HG02970 (cell line): Measurements from ENCODE around the gene CADPS2.
"Not testable (repeated sequence)": the region's sequence is repeated elsewhere in the genome, so short reads cannot be mapped to it uniquely, and the experiment has no call there.

ENCODE experiments used
- ATAC-seq: cut with Tn5 transposase; IDR thresholded peaks from one replicate; pipeline ENCODE4 v1.9.1; 2021; ENCODE audit warnings: mild to moderate bottlenecking, moderate library complexity, moderate number of reproducible peaks; ENCODE audit not compliant: unreplicated experiment, low FRiP score

The CADPS2 gene

DNA sequence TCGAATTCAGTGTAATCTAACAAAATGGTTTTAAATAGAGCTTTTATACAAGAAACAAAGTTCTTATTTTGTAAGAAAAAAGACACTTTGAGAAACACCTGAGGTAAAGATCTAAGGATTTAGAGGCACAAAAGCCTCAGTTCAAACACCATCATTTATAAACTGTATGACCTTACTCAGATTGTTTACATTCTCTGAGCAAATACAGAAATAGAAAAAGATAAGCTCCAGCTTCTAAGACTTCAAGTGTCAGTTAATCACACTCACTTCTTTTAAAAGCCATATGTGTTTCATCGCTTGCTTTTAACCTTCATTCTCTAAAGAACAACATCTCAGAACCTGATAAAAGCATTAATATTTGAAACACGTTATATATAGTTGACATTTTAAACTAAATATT is 27.9 kb downstream of the CADPS2 start:
- ATAC-seq = no peak

DNA sequence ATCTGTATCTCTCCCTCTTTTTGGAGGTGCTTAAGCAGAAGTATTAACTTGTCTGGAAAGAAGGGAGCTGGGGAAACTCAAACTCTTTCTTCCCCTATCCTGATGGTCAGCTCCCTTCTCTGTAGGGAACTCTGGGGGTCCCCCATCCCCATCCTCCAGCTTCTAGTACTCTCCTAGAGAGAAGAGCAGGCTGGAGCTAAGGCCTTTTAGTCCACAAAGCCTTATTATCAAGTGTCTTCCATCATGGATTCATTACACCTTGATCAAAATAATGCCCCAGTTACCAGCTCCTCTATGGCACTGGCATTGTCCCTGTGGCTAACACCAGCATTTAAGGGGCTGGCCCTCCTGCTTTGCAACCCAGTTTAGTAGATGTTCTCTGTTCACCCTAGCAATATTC is 35.7 kb downstream of the CADPS2 start:
- no peak for ATAC-seq

GRCh38 chr7:122849957-122850328 is 36.3 kb downstream of the CADPS2 start:
- ATAC-seq = no peak

DNA sequence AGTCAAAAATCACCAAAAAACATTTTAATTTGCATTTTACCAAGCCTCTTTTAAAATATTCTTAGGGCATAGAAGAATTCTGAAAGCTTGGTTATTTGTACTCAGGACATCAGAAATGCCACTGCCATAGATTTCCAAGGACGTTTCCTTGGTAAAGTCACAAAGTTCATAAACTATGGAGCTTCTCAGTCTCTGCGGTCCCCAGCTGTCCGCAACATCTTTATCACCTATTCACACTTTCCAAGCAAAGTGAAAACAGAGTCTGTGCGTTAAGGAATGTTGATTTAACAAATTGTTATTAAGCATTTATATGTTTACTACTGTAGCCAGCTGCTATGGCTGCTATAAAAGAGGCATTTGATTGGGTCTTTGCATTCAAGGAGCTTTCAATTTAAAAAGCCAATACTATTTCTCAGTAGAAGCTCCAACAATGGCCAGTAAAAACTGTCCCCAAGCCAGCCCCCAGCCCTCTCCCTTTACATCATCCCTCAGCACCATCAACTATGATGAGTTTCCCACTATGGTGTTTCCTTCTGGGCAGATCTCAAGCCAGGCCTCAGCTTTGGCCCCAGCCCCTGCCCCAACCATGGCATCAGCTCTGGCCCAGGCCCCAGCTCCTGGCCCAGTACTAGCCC is 36.8 kb downstream of the CADPS2 start:
- ATAC-seq = no peak

- ATAC-seq = no peak
These were observed 38.3 kb downstream of the CADPS2 start for GRCh38 chr7:122847871-122848473.

- ATAC-seq = no peak
These were observed 39.7 kb downstream of the CADPS2 start for GRCh38 chr7:122846591-122846990.

- ATAC-seq = no peak
These were observed 41.0 kb downstream of the CADPS2 start for GRCh38 chr7:122845286-122845685.

GRCh38 chr7:122844191-122844988 is 41.9 kb downstream of the CADPS2 start:
- ATAC-seq = no peak

DNA sequence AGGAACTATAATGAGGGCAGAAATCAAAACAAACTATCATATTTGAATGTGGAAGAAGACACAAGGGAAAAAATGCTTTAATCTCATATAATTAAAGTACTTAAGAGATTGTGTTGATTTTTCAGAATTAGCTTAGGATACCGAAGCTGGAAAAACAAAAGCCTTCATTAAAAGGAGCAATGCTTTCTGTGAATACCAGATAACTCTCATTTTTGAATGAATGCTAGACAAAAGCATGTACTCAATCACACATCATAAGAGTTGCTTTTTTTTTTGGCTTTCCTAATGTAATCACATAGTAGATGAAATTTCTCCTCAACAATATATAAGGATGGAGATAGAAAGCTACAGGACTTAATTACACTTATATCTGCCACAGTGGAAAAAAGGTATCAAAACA is 43.3 kb downstream of the CADPS2 start:
- no peak for ATAC-seq

DNA sequence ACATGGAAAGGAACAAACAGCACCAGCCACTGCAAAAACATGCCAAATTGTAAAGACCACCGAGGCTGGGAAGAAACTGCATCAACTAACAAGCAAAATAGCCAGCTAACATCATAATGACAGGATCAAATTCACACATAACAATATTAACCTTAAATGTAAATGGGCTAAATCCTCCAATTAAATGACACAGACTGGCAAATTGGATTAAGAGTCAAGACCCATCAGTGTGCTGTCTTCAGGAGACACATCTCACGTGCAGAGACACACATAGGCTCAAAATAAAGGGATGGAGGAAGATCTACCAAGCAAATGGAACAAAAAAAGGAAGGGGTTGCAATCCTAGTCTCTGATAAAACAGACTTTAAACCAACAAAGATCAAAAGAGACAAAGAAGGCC is 50.0 kb downstream of the CADPS2 start:
- not testable (repeated sequence) for ATAC-seq

- not testable (repeated sequence) for ATAC-seq
These were observed 51.7 kb downstream of the CADPS2 start for GRCh38 chr7:122834571-122834942.

DNA sequence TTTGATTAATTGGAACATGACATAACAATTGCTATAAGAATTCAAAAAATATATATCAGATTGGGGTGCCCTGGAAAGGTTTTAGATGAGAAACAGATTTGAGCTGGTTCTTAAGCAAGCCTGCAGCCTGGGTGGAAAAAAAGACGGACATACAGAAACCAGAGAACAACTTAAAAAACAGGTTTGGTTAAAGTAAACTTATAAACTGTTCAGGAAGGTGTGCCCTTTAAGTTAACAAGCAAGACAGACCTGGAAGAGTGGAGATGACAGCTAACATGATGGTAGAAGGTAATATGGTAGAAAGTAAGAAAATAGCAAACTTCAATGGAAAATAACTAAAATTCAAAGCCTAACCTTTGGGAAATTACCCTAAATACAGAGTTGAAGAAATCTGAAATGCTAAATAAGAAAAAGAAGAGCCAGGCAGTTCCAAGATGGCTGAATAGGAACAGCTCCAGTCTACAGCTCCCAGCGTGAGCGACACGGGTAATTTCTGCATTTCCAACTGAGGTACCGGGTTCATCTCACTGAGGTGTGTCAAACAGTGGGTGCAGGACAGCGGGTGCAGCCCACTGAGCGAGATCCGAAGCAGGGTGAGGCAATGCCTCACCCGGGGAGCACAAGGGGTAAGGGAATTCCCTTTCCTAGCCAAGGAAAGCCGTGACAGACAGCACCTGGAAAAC is 52.2 kb downstream of the CADPS2 start:
- ATAC-seq = no peak

- no peak for ATAC-seq
These were observed 54.8 kb downstream of the CADPS2 start for GRCh38 chr7:122831436-122831835.

DNA sequence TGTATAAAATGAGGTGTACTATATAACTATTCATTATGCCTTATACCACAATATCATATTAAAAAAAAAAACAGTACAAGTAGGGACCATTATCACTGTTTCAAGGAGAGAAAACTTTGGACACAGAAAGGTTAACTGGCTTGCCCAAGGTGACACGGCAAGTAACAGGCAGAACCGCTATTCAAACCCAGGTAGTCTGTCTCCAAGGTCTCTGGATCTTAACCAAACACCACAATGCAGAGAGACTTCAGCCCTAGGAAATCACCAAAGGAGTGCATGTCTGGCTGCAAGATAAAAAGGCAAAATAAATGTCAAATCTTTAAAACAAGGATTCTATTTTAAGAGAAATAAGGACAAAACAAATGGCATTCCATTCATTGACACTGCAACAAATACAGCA is 56.3 kb downstream of the CADPS2 start:
- ATAC-seq = no peak

- ATAC-seq = no peak
These were observed 58.5 kb downstream of the CADPS2 start for GRCh38 chr7:122827763-122828162.

DNA sequence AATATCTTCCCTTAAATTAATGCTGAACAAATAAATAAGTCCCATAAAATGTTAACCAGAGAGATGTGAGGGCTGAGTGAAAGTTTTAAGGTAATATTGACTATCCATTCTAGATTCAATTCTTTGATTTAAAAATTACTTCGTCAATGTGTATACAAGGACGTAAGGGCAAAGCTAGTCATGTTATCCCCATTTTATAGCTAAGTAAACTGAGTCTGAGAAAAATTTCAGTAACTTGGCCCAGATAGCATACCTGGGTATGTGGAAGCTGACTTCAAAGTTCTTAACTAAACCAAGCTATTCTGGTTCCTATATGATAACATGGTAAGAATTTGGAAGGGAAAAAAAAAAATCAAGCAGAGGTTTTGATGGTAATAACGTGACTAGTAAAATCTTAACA is 72.4 kb downstream of the CADPS2 start:
- ATAC-seq = no peak

DNA sequence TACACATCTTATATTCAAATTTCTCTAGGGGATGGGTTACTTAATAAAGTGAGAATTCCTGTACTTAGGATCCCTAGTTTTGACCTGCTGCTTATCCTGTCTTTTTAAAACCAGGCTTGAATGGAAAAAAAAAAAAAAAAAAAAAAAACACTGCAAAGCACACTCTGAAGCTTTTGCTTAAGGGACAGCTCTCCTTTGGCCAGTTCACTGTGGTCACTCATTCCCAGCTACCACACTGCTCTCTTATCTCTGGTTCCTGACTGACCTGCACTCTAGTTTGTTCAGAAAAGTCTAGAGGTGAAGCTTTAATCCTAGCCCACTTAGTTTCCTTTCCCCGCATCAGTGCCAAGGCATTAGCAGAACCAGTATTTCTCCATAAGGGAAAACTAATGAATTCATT is 82.4 kb downstream of the CADPS2 start:
- ATAC-seq = no peak

DNA sequence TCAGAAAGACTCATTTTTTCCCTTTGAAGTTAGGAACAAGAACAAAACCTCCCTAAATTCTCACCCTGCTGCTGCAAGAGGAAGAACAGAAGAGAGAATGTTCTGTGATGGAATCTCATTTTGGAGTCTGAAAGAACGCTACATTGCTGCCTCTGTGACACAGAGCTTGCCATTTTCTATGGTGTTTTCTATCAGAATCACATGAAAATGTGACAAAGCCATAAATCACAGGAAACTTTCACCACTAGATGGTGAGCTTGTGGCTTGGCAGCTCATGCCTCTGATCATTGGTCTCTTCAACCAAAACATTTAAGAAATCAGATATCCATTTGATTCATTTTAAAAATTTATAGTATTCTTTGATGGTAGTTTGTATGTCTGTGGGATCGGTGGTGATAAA is 82.9 kb downstream of the CADPS2 start:
- no peak for ATAC-seq

DNA sequence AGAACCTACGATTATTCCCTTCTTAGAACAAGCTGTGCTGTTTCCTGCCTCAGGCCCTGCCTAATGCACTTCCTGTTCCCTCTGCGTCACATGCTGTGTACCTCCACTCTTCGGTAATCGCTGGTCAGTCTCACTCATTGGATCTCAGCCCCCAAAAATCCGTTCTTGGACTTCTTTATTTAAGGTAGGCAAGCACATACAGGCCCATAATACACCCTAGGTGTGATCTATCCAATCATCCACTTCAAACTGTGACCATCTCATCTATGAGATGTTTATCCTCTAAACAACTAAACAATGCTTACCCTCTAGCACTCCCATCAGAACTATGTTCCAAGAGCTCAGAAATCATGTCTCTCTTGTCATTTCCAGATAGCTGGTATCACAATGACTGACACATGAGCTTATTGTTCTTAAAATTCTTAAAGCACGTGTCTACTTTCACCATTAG is 83.9 kb downstream of the CADPS2 start:
- ATAC-seq = no peak

DNA sequence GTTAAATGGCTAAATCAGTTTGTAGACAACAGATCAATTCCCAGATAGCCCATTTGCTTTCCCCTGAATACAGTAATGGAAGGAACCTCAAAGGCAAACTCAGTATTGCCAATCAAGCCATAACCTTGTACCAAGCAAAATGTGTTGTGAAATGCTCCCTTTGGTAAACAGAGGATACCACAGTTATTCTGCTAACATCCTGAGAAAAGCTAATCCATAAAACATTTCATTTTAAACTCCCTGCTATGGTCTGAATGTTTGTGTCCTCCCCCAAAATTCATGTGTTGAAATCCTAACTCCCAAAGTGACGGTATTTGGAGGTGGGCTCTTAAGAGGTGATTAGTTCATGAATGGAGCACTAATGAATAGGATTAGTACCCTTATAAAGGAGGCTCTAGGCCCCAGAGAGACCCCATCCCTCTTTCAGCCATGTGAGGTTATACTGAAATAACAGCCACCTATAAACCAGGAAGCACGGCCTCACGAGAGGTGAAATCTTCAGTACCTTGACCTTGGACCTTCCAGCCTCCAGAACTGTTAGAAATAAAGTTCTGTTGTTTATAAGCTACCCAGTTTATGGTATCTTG is 94.2 kb downstream of the CADPS2 start:
- ATAC-seq = no peak

- ATAC-seq = no peak
These were observed 95.7 kb downstream of the CADPS2 start for GRCh38 chr7:122790591-122790990.
